Measurements from ENCODE around the gene MIF4GD.

GRCh38 chr17:75300280-75300679, 29.2 kb upstream of the MIF4GD start:
- no peak for TF ChIP-seq TCF3 (IDR thresholded peaks at IDR 0.05; ENCODE audit: borderline replicate concordance, insufficient read depth, low read depth, low read length)
- no peak for TF ChIP-seq CTCF (IDR thresholded peaks at IDR 0.05 in 2 of 3, conservative IDR thresholded peaks at IDR 0.05 in 1 of 3; ENCODE audit: control insufficient read depth in 2 of 3, extremely low read depth in 1 of 3, insufficient read depth in 1 of 3, low read depth in 3 of 3, low read length in 3 of 3)
- no peak for TF ChIP-seq NFIC (IDR thresholded peaks at IDR 0.05; ENCODE audit: low read depth, low read length)
- TF ChIP-seq EZH2 (IDR thresholded peaks at IDR 0.05; ENCODE audit: borderline replicate concordance, control insufficient read depth, low read depth, low read length), result no peak
- TF ChIP-seq, protein P1, sequence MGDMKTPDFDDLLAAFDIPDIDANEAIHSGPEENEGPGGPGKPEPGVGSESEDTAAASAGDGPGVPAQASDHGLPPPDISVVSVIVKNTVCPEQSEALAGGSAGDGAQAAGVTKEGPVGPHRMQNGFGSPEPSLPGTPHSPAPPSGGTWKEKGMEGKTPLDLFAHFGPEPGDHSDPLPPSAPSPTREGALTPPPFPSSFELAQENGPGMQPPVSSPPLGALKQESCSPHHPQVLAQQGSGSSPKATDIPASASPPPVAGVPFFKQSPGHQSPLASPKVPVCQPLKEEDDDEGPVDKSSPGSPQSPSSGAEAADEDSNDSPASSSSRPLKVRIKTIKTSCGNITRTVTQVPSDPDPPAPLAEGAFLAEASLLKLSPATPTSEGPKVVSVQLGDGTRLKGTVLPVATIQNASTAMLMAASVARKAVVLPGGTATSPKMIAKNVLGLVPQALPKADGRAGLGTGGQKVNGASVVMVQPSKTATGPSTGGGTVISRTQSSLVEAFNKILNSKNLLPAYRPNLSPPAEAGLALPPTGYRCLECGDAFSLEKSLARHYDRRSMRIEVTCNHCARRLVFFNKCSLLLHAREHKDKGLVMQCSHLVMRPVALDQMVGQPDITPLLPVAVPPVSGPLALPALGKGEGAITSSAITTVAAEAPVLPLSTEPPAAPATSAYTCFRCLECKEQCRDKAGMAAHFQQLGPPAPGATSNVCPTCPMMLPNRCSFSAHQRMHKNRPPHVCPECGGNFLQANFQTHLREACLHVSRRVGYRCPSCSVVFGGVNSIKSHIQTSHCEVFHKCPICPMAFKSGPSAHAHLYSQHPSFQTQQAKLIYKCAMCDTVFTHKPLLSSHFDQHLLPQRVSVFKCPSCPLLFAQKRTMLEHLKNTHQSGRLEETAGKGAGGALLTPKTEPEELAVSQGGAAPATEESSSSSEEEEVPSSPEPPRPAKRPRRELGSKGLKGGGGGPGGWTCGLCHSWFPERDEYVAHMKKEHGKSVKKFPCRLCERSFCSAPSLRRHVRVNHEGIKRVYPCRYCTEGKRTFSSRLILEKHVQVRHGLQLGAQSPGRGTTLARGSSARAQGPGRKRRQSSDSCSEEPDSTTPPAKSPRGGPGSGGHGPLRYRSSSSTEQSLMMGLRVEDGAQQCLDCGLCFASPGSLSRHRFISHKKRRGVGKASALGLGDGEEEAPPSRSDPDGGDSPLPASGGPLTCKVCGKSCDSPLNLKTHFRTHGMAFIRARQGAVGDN (IDR thresholded peaks at IDR 0.05), result no peak
- TF ChIP-seq CHD1 (IDR thresholded peaks at IDR 0.05; ENCODE audit: low read depth, low read length), result no peak
- TF ChIP-seq ZZZ3 (IDR thresholded peaks at IDR 0.05; ENCODE audit: control insufficient read depth, insufficient read length, low read depth), result no peak
- no peak for TF ChIP-seq PBX3 (IDR thresholded peaks at IDR 0.05; ENCODE audit: insufficient replicate concordance, low read depth, low read length)
- TF ChIP-seq TAF1 (IDR thresholded peaks at IDR 0.05; ENCODE audit: borderline replicate concordance, low read depth, low read length), result no peak
- no peak for TF ChIP-seq POLR2AphosphoS2 (IDR thresholded peaks at IDR 0.05; ENCODE audit: low read depth, low read length)
- TF ChIP-seq, protein P2, sequence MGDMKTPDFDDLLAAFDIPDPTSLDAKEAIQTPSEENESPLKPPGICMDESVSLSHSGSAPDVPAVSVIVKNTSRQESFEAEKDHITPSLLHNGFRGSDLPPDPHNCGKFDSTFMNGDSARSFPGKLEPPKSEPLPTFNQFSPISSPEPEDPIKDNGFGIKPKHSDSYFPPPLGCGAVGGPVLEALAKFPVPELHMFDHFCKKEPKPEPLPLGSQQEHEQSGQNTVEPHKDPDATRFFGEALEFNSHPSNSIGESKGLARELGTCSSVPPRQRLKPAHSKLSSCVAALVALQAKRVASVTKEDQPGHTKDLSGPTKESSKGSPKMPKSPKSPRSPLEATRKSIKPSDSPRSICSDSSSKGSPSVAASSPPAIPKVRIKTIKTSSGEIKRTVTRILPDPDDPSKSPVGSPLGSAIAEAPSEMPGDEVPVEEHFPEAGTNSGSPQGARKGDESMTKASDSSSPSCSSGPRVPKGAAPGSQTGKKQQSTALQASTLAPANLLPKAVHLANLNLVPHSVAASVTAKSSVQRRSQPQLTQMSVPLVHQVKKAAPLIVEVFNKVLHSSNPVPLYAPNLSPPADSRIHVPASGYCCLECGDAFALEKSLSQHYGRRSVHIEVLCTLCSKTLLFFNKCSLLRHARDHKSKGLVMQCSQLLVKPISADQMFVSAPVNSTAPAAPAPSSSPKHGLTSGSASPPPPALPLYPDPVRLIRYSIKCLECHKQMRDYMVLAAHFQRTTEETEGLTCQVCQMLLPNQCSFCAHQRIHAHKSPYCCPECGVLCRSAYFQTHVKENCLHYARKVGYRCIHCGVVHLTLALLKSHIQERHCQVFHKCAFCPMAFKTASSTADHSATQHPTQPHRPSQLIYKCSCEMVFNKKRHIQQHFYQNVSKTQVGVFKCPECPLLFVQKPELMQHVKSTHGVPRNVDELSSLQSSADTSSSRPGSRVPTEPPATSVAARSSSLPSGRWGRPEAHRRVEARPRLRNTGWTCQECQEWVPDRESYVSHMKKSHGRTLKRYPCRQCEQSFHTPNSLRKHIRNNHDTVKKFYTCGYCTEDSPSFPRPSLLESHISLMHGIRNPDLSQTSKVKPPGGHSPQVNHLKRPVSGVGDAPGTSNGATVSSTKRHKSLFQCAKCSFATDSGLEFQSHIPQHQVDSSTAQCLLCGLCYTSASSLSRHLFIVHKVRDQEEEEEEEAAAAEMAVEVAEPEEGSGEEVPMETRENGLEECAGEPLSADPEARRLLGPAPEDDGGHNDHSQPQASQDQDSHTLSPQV (IDR thresholded peaks at IDR 0.05), result no peak
- no peak for TF ChIP-seq BHLHE40 (IDR thresholded peaks at IDR 0.05; ENCODE audit: borderline replicate concordance in 1 of 2, low read depth in 2 of 2, low read length in 1 of 2)
- TF ChIP-seq DPF2 (IDR thresholded peaks at IDR 0.05), result no peak
- TF ChIP-seq PML (IDR thresholded peaks at IDR 0.05; ENCODE audit: low read length), result no peak
